Bronchial epithelial cell (primary cell): Measurements from ENCODE around the gene NTRK2. TPM values are rescaled to one million over a fixed set of nuclear protein-coding genes. Genes with fewer than 3 reads are reported as not detected.

Source experiments
- DNase-seq: peaks from one replicate; pipeline ENCODE4 v3.0.0-alpha.2; 2010; ENCODE audit warnings: low read depth
- FAIRE-seq: peaks from 2 replicates; lab custom pipeline; 2011; peaks lifted over from hg19 to GRCh38; lab: Jason Lieb, UNC
- H3K27me3 ChIP-seq: 2 replicates; pipeline ENCODE4 v1.5.1; 2011; ENCODE audit warnings: low read length; ENCODE audit not compliant: control insufficient read depth, insufficient read depth
- H3K36me3 ChIP-seq: 2 replicates; pipeline ENCODE4 v1.5.1; 2011; ENCODE audit warnings: low read length; ENCODE audit not compliant: control insufficient read depth, insufficient read depth
- H3K4me3 ChIP-seq: 2 replicates; pipeline ENCODE4 v1.5.1; 2011; ENCODE audit warnings: mild to moderate bottlenecking, low read depth, low read length, control low read depth
- total RNA-seq: library from RNA; depleted of rRNA; stranded (reverse); fragments of >200 nt; gene quantifications from 2 replicates; pipeline ENCODE4 v1.2.1, GENCODE V29; 2014
- TF ChIP-seq, protein P1 (sequence below): IDR thresholded peaks from 2 replicates; pipeline ENCODE4 v1.5.1; 2011; ENCODE audit warnings: mild to moderate bottlenecking, moderate library complexity, low read length, control low read depth, inconsistent platforms; ENCODE audit not compliant: insufficient read depth, severe bottlenecking

The NTRK2 gene
- total RNA-seq, 1 donor from 2014 or later: not detected

DNA sequence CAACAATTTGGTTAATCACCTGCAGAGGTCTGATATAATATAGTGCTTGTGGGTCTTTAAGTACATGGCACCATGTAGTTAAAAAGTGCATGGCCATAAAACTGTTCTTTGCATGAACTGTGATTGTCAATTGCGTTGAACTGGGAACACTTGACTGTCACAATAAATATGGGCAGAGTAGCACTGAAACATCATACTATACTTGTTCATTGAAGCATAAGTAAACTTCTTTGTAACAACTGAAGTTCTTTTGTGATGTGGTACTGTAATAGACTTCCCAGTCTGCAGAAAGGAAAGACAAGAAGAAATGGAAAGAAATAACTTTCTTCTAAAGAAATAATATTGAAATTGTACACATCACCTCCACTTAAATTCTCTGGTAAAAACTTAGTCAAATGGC lies 9.8 kb upstream of the NTRK2 start:
- H3K4me3 ChIP-seq: no peak overlapping the region
- no peaks in the 10 kb centered on the region for H3K36me3 ChIP-seq
- no peak for DNase-seq
- TF ChIP-seq, protein P1, sequence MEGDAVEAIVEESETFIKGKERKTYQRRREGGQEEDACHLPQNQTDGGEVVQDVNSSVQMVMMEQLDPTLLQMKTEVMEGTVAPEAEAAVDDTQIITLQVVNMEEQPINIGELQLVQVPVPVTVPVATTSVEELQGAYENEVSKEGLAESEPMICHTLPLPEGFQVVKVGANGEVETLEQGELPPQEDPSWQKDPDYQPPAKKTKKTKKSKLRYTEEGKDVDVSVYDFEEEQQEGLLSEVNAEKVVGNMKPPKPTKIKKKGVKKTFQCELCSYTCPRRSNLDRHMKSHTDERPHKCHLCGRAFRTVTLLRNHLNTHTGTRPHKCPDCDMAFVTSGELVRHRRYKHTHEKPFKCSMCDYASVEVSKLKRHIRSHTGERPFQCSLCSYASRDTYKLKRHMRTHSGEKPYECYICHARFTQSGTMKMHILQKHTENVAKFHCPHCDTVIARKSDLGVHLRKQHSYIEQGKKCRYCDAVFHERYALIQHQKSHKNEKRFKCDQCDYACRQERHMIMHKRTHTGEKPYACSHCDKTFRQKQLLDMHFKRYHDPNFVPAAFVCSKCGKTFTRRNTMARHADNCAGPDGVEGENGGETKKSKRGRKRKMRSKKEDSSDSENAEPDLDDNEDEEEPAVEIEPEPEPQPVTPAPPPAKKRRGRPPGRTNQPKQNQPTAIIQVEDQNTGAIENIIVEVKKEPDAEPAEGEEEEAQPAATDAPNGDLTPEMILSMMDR: no peak
- no peak for FAIRE-seq
- no peaks in the 10 kb centered on the region for H3K27me3 ChIP-seq

- FAIRE-seq: no peak
- Histone ChIP-seq H3K36me3 (no peaks in the 10 kb centered on the region), H3K27me3 (peaks cover 15% of the 10 kb centered on the region), H3K4me3 (peak overlapping the region; percentile 12)
- DNase-seq: peak; percentile 31
- TF ChIP-seq, protein P1: peak; percentile 36
These were observed 1.8 kb upstream of the NTRK2 start for GRCh38 chr9:84667571-84668195.

DNA sequence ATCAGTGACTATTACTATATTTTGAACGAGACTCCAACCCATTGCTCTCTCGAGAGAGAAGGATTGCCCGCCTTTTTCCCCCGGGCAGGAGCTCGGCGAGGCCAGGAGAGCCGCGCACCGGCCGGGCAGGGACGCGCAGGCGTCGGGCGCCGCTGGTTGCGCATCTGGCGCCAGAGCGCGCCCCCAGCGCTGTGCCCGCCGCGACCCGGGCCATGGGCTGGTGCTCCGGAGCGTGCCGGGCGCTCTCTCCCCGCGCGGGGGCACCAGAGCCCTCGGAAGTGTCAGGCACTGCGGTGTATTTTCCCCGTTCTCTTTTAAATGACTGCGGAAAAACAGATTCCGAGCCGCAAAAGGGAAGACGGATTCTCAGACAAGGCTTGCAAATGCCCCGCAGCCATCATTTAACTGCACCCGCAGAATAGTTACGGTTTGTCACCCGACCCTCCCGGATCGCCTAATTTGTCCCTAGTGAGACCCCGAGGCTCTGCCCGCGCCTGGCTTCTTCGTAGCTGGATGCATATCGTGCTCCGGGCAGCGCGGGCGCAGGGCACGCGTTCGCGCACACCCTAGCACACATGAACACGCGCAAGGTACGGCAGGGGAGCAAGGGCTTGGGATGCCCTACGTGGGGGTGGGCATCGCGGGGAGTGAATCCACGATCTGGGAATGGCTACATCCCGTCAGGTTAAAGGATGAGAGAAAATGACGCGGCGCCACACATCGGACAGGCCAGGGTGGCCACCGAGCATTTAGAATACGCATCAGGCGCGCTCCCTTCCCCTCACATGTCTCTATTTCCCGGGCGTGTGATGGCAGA lies 1.1 kb upstream of the NTRK2 start:
- no peak for FAIRE-seq
- TF ChIP-seq, protein P1: peak; percentile 50
- H3K27me3 ChIP-seq: peaks cover 15% of the 10 kb centered on the region
- H3K4me3 ChIP-seq: peak overlapping the region; percentile 28
- H3K36me3 ChIP-seq: no peaks in the 10 kb centered on the region
- DNase-seq: peak; percentile 54

- no peak for DNase-seq
- H3K4me3 ChIP-seq: no peak overlapping the region
- FAIRE-seq: no peak
- H3K27me3 ChIP-seq: peaks cover 15% of the 10 kb centered on the region
- TF ChIP-seq, protein P1: no peak
- H3K36me3 ChIP-seq: no peaks in the 10 kb centered on the region
These were observed 579 bp upstream of the NTRK2 start for GRCh38 chr9:84669013-84669287.

DNA sequence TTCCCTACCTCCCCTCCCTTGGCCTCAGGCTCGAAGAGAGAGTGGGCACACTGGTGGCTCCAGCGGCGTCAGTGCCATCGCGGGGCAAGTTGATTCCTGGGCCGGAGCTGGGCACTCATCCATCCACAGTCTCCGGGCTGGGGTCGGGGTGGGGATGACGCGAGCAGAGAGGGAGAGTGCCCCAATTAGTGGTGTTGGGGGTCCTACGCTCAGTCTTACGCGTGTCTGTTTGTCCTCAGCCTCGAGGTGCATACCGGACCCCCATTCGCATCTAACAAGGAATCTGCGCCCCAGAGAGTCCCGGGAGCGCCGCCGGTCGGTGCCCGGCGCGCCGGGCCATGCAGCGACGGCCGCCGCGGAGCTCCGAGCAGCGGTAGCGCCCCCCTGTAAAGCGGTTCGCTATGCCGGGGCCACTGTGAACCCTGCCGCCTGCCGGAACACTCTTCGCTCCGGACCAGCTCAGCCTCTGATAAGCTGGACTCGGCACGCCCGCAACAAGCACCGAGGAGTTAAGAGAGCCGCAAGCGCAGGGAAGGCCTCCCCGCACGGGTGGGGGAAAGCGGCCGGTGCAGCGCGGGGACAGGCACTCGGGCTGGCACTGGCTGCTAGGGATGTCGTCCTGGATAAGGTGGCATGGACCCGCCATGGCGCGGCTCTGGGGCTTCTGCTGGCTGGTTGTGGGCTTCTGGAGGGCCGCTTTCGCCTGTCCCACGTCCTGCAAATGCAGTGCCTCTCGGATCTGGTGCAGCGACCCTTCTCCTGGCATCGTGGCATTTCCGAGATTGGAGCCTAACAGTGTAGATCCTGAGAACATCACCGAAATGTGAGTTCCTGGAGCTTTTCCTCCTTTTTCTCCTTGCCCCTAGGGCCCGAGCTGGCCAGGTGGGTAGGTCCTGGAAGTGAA lies 861 bp downstream of the NTRK2 start:
- Histone ChIP-seq H3K36me3 (no peaks in the 10 kb centered on the region), H3K27me3 (peaks cover 15% of the 10 kb centered on the region), H3K4me3 (peak overlapping the region; percentile 15)
- DNase-seq: no peak
- FAIRE-seq: no peak
- TF ChIP-seq, protein P1: no peak
